Neural progenitor cell (in vitro differentiated cells): ENCODE data around the gene CTIF.

Source experiments
- EZH2 ChIP-seq: fragments of 200-600 bp; sonication (generic); IDR thresholded peaks from 2 replicates; pipeline ENCODE4 v1.6.1; 2017; ENCODE audit warnings: antibody characterized with exemption, mild to moderate bottlenecking, moderate library complexity
- TF ChIP-seq, protein P1 (sequence below): fragments of 200-600 bp; sonication (generic); IDR thresholded peaks from 2 replicates; pipeline ENCODE4 v1.5.1; 2017; ENCODE audit warnings: antibody characterized with exemption, mild to moderate bottlenecking

DNA sequence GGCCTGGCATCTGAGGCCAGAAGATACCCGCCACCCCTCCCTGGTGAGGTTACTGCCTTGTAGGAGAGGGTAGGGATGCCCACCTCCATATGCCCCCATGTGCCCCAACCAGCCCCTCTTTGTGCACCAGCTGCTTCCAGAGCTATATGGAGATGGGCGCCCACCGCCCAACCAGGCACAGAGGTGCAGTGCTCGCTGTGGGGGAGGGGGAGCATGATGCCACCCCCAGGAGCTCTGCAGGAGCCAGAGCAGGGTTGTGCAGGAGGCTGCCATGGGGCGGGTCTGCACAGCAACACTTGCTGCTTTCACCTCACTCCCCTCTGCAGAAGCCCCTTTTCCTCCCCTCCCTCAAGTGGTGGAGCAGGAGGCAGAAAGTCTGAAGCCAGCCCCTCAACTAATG, 237.3 kb downstream of the CTIF start:
- TF ChIP-seq, protein P1, sequence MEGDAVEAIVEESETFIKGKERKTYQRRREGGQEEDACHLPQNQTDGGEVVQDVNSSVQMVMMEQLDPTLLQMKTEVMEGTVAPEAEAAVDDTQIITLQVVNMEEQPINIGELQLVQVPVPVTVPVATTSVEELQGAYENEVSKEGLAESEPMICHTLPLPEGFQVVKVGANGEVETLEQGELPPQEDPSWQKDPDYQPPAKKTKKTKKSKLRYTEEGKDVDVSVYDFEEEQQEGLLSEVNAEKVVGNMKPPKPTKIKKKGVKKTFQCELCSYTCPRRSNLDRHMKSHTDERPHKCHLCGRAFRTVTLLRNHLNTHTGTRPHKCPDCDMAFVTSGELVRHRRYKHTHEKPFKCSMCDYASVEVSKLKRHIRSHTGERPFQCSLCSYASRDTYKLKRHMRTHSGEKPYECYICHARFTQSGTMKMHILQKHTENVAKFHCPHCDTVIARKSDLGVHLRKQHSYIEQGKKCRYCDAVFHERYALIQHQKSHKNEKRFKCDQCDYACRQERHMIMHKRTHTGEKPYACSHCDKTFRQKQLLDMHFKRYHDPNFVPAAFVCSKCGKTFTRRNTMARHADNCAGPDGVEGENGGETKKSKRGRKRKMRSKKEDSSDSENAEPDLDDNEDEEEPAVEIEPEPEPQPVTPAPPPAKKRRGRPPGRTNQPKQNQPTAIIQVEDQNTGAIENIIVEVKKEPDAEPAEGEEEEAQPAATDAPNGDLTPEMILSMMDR: no peak
- TF ChIP-seq EZH2: no peak
